ENCODE measurements around the gene ZNF410.

- TF ChIP-seq EZH2 (IDR thresholded peaks at IDR 0.05; ENCODE audit: low read length) (no peak), CTCF (optimal IDR thresholded peaks at IDR 0.05 in 1 of 3, IDR thresholded peaks at IDR 0.05 in 1 of 3, conservative IDR thresholded peaks at IDR 0.05 in 1 of 3; ENCODE audit: extremely low read depth in 1 of 3, insufficient read depth in 2 of 3, low read length in 3 of 3) (no peak)
These were observed 50.4 kb downstream of the ZNF410 start for GRCh38 chr14:73937012-73937411.

All from keratinocyte (primary cell).